DMS53 (cell line): ENCODE results near the gene ZMIZ1.
"Not testable (repeated sequence)": the region's sequence is repeated elsewhere in the genome, so short reads cannot be mapped to it uniquely, and the experiment has no call there.

ENCODE experiments used
- DNase-seq: peaks from one replicate; lab custom pipeline; 2025; lab: John Stamatoyannopoulos, UW

ZMIZ1 gene

GRCh38 chr10:79266543-79267312 is 198.0 kb downstream of the ZMIZ1 start:
- no peak for DNase-seq

GRCh38 chr10:79267499-79267898 is 198.7 kb downstream of the ZMIZ1 start:
- DNase-seq: no peak

- no peak for DNase-seq
Measured at GRCh38 chr10:79268161-79268601, 199.4 kb downstream of the ZMIZ1 start.

- no peak for DNase-seq
Measured at GRCh38 chr10:79268742-79269141, 200.0 kb downstream of the ZMIZ1 start.

- no peak for DNase-seq
Measured at GRCh38 chr10:79269443-79269842, 200.7 kb downstream of the ZMIZ1 start.

GRCh38 chr10:79269969-79270368 is 201.2 kb downstream of the ZMIZ1 start:
- DNase-seq: no peak

GRCh38 chr10:79270466-79271246 is 201.9 kb downstream of the ZMIZ1 start:
- no peak for DNase-seq

GRCh38 chr10:79272353-79272752 is 203.6 kb downstream of the ZMIZ1 start:
- no peak for DNase-seq

GRCh38 chr10:79273604-79274003 is 204.8 kb downstream of the ZMIZ1 start:
- no peak for DNase-seq

GRCh38 chr10:79274279-79275104 is 205.7 kb downstream of the ZMIZ1 start:
- no peak for DNase-seq

- no peak for DNase-seq
Measured at GRCh38 chr10:79275105-79275430, 206.3 kb downstream of the ZMIZ1 start.

GRCh38 chr10:79275431-79275851 is 206.7 kb downstream of the ZMIZ1 start:
- DNase-seq: no peak

- DNase-seq: no peak
Measured at GRCh38 chr10:79277579-79278269, 209.0 kb downstream of the ZMIZ1 start.

- DNase-seq: not testable (repeated sequence)
Measured at GRCh38 chr10:79279047-79279446, 210.3 kb downstream of the ZMIZ1 start.

- no peak for DNase-seq
Measured at GRCh38 chr10:79280956-79281355, 212.2 kb downstream of the ZMIZ1 start.

- DNase-seq: no peak
Measured at GRCh38 chr10:79282388-79282787, 213.6 kb downstream of the ZMIZ1 start.

- DNase-seq: no peak
Measured at GRCh38 chr10:79283616-79284015, 214.8 kb downstream of the ZMIZ1 start.

GRCh38 chr10:79284158-79284871 is 215.5 kb downstream of the ZMIZ1 start:
- no peak for DNase-seq

- DNase-seq: no peak
Measured at GRCh38 chr10:79285315-79286197, 216.8 kb downstream of the ZMIZ1 start.

GRCh38 chr10:79286318-79286951 is 217.7 kb downstream of the ZMIZ1 start:
- peak; percentile 84 for DNase-seq
